ENCODE data around the gene BTBD6. TPM values are rescaled to one million over a fixed set of nuclear protein-coding genes. Genes with fewer than 3 reads are reported as not detected.

BTBD6 gene
- 29.0 TPM for total RNA-seq

GRCh38 chr14:105248368-105249181 lies at the start of gene BTBD6:
TSS of gene BTBD6 (plus strand) at chr14:105248533. CDS start at chr14:105248712, 179 bp downstream.
- DNase-seq, result peak; percentile 60

GRCh38 chr14:105198588-105198987 lies 49.7 kb upstream of the BTBD6 start:
- no peak for DNase-seq

- DNase-seq, result no peak
Observed at GRCh38 chr14:105199093-105199492, 49.2 kb upstream of the BTBD6 start.

- DNase-seq, result no peak
Observed at GRCh38 chr14:105200074-105200473, 48.3 kb upstream of the BTBD6 start.

- DNase-seq, result no peak
Observed at GRCh38 chr14:105200641-105201040, 47.7 kb upstream of the BTBD6 start.

- no peak for DNase-seq
Observed at GRCh38 chr14:105201156-105201924, 47.0 kb upstream of the BTBD6 start.

GRCh38 chr14:105201925-105202513 lies 46.3 kb upstream of the BTBD6 start:
- no peak for DNase-seq

GRCh38 chr14:105203057-105203531 lies 45.2 kb upstream of the BTBD6 start:
- no peak for DNase-seq

- no peak for DNase-seq
Observed at GRCh38 chr14:105203701-105204100, 44.6 kb upstream of the BTBD6 start.

GRCh38 chr14:105204206-105204930 lies 44.0 kb upstream of the BTBD6 start:
- DNase-seq, result no peak

- DNase-seq, result no peak
Observed at GRCh38 chr14:105204931-105205672, 43.2 kb upstream of the BTBD6 start.

GRCh38 chr14:105205673-105206208 lies 42.6 kb upstream of the BTBD6 start:
- DNase-seq, result no peak

- DNase-seq, result no peak
Observed at GRCh38 chr14:105206873-105207272, 41.5 kb upstream of the BTBD6 start.

- DNase-seq, result no peak
Observed at GRCh38 chr14:105207460-105207901, 40.9 kb upstream of the BTBD6 start.

GRCh38 chr14:105207996-105208737 lies 40.2 kb upstream of the BTBD6 start:
- no peak for DNase-seq

- DNase-seq, result no peak
Observed at GRCh38 chr14:105208738-105209075, 39.6 kb upstream of the BTBD6 start.

- DNase-seq, result no peak
Observed at GRCh38 chr14:105209091-105209490, 39.2 kb upstream of the BTBD6 start.

GRCh38 chr14:105209646-105210045 lies 38.7 kb upstream of the BTBD6 start:
- no peak for DNase-seq

GRCh38 chr14:105210266-105211025 lies 37.9 kb upstream of the BTBD6 start:
- no peak for DNase-seq

Measured in skin of body (tissue), 2 donors.